SKM-1 treated with dmso at 0.1 percent for 144 hours (cell line): ENCODE results near the gene COL19A1.
"Not testable (repeated sequence)": the region's sequence is repeated elsewhere in the genome, so short reads cannot be mapped to it uniquely, and the experiment has no call there.

ENCODE experiments used
- DNase-seq: peaks from one replicate; lab custom pipeline; 2025; ENCODE audit not compliant: unreplicated experiment; lab: John Stamatoyannopoulos, UW

The COL19A1 gene

GRCh38 chr6:69866770-69867638 is 648 bp downstream of the COL19A1 start:
- DNase-seq = peak; percentile 82

- DNase-seq = no peak
Measured at GRCh38 chr6:69867639-69867976, 1.3 kb downstream of the COL19A1 start.

- no peak for DNase-seq
Measured at GRCh38 chr6:69868252-69868804, 2.0 kb downstream of the COL19A1 start.

GRCh38 chr6:69868961-69869360 is 2.6 kb downstream of the COL19A1 start:
- DNase-seq = no peak

- DNase-seq = no peak
Measured at GRCh38 chr6:69871107-69871506, 4.8 kb downstream of the COL19A1 start.

GRCh38 chr6:69873291-69873690 is 6.9 kb downstream of the COL19A1 start:
- no peak for DNase-seq

GRCh38 chr6:69875715-69876114 is 9.4 kb downstream of the COL19A1 start:
- no peak for DNase-seq

- DNase-seq = no peak
Measured at GRCh38 chr6:69878795-69879194, 12.4 kb downstream of the COL19A1 start.

- DNase-seq = no peak
Measured at GRCh38 chr6:69880601-69881000, 14.2 kb downstream of the COL19A1 start.

GRCh38 chr6:69881322-69882151 is 15.2 kb downstream of the COL19A1 start:
- DNase-seq = peak; percentile 82

- DNase-seq = no peak
Measured at GRCh38 chr6:69883551-69883950, 17.2 kb downstream of the COL19A1 start.

GRCh38 chr6:69884231-69884630 is 17.9 kb downstream of the COL19A1 start:
- no peak for DNase-seq

- no peak for DNase-seq
Measured at GRCh38 chr6:69887026-69887425, 20.7 kb downstream of the COL19A1 start.

- DNase-seq = no peak
Measured at GRCh38 chr6:69887714-69888345, 21.5 kb downstream of the COL19A1 start.

GRCh38 chr6:69888482-69889233 is 22.3 kb downstream of the COL19A1 start:
- DNase-seq = no peak

- DNase-seq = not testable (repeated sequence)
Measured at GRCh38 chr6:69889234-69889974, 23.0 kb downstream of the COL19A1 start.

- peak; percentile 18 for DNase-seq
Measured at GRCh38 chr6:69892561-69892960, 26.2 kb downstream of the COL19A1 start.

- DNase-seq = not testable (repeated sequence)
Measured at GRCh38 chr6:69893266-69893665, 26.9 kb downstream of the COL19A1 start.

- DNase-seq = peak; percentile 71
Measured at GRCh38 chr6:69894578-69895347, 28.4 kb downstream of the COL19A1 start.
